Measurements from ENCODE around the gene TEX261. TPM values are rescaled to one million over a fixed set of nuclear protein-coding genes. Genes with fewer than 3 reads are reported as not detected.
A peak's percentile ranks its signal among the peaks of the same experiment; 100 is the strongest.

TEX261 gene
- total RNA-seq, 2 donors from 2014 or later, result 30.0 to 31.3 TPM

DNA sequence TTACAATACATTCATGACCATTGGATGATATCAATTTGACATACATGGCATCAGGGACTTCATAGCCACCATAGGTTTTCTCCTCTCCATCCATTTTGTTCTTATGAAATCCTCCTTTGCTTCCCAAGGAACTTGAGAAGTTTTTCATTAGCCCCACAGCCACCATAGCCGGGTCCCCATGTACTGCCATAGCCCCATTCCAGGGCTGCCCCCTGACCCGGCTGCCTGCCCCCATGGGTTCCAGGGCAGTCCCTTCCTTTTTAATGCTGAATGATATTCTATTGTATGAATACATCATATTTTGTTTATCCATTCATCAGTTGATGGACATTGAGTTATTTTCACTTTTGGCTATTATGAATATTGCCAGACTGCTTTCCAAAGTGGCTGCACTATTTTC, 38.5 kb downstream of the TEX261 start:
- no peak for ATAC-seq

DNA sequence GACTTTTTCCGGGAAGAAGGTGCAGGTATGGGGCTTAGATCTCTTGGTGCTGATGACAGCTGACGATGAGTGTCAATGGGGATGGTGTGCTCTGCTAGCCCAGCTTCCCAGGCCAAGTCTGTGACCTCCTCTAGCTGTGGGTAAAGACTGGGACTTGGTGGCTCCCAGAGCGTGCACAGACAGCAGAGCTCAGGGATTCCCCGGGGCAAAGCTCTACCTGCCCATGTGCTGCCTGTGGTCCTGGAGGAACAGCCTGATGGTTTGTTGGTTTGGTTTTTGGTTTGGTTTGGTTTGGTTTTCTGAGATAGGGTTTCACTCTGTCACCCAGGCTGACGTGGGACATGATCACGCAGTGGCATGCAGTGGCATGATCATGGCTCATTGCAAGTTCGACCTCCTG, 39.8 kb downstream of the TEX261 start:
- ATAC-seq, result no peak
- no peak for DNase-seq
- Mint-ChIP-seq H3K36me3 (ENCODE audit: low read depth) (no peaks in the 10 kb centered on the region), H3K4me3 (no peak overlapping the region), H3K27me3 (peaks cover 51% of the 10 kb centered on the region), H3K27ac (peak overlapping the region; percentile 14), H3K4me1 (peaks cover 2% of the 10 kb centered on the region)
- H3K9me3 ChIP-seq (ENCODE audit: control insufficient read depth, low read length, poor library complexity, severe bottlenecking), result no peaks in the 10 kb centered on the region

More for the DNA sequence above, 38.5 kb downstream of the TEX261 start:
- Mint-ChIP-seq H3K36me3 (ENCODE audit: low read depth) (no peaks in the 10 kb centered on the region), H3K27me3 (peaks cover 51% of the 10 kb centered on the region), H3K4me1 (peaks cover 4% of the 10 kb centered on the region), H3K27ac (no peak overlapping the region), H3K4me3 (no peak overlapping the region)
- H3K9me3 ChIP-seq (ENCODE audit: control insufficient read depth, low read length, poor library complexity, severe bottlenecking), result no peaks in the 10 kb centered on the region
- no peak for DNase-seq

DNA sequence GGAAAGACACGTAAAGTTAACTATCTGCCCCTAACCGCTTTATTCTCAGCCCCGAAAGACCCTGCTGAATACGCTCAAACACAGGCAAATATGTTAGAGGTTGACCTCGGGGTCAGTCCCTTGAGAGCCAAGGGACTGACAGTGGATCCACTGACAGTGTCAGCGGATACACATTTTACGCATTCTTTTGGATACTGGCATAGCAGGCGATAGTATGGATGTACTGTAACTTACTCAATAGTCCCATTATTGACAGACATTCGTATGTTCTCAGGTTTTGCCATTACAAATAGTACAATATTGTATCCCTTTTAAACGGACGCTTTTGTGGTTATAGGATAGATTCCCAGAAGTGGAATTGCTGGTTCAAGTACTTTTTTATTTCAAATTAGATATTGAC, 45.6 kb downstream of the TEX261 start:
- H3K27ac Mint-ChIP-seq, result no peak overlapping the region
- H3K4me1 Mint-ChIP-seq, result peaks cover 11% of the 10 kb centered on the region
- ATAC-seq (no peak), DNase-seq (no peak)
- peaks cover 32% of the 10 kb centered on the region for H3K27me3 Mint-ChIP-seq
- H3K9me3 ChIP-seq (ENCODE audit: control insufficient read depth, low read length, poor library complexity, severe bottlenecking), result no peaks in the 10 kb centered on the region
- no peak overlapping the region for H3K4me3 Mint-ChIP-seq
- no peaks in the 10 kb centered on the region for H3K36me3 Mint-ChIP-seq (ENCODE audit: low read depth)

DNA sequence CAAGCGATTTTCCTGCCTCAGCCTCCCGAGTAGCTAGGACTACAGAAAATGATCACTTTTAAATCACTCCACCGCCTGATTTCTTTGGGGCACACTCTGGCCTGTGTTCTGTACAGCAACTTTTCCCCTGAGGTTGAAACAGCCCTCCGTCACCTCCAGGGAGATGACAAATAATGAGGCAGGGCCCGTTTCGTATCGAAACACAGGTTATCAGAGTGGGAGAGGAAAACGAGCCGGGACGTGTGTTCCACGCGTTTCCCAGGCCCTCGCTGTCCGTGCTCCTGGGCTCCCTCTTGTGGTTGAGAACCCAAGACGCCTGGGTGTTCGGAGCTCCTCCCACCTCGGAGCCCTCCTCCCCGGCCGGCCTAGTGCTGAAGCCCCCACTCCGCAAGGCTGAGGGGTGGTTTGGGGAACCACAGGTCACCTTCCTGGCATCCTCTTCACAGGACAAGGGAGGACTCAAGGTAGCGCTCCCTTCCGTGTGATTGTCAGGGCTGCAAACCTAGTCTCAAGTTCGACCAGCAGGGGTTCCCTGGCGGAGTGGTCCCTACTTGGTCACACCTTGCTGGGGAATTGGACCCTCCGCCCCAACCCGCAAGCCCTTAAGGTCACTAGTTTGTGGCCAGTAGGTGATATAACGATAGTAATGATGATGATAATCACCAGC, 46.2 kb downstream of the TEX261 start:
- peak; percentile 57 to 70 (median 57) for DNase-seq

DNA sequence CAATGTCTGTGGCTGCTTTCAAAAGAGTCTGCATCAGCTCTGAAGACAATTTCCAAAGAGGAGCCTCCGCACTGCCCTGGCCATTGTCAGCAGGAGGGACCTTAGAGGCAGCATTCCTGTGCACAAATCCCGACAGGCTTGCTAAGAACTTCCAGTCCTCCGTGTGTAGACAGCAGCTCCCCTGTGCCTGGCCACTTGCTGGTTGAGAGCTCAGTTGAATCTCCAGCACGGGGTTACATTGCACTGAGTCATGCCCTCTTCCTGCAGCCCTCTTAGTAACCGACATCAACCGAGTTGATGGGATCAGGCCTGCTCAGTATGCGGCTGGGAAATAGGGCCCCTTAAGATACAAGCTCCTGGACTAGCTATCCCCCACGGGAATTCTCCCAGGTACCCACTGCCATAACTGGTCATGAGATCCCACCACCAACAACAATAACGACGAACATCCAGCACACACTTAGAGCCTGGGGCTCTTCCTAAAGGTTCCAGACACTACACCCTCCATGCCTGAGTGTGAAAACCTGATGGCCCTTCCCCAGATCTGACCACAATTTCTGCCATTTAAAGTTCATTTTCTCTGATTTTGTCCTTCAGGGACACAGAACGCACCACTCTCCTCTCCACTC, 47.0 kb downstream of the TEX261 start:
- Mint-ChIP-seq H3K36me3 (ENCODE audit: low read depth) (no peaks in the 10 kb centered on the region), H3K4me1 (peaks cover 11% of the 10 kb centered on the region), H3K27ac (peak overlapping the region; percentile 59), H3K4me3 (peak overlapping the region; percentile 81), H3K27me3 (peaks cover 31% of the 10 kb centered on the region)
- ATAC-seq (no peak), DNase-seq (no peak)
- no peaks in the 10 kb centered on the region for H3K9me3 ChIP-seq (ENCODE audit: control insufficient read depth, low read length, poor library complexity, severe bottlenecking)

More for the DNA sequence above, 46.2 kb downstream of the TEX261 start:
- no peaks in the 10 kb centered on the region for H3K36me3 Mint-ChIP-seq (ENCODE audit: low read depth)
- H3K27ac Mint-ChIP-seq, result peak overlapping the region; percentile 59
- H3K4me3 Mint-ChIP-seq, result peak overlapping the region; percentile 81
- peak; percentile 95 for ATAC-seq
- H3K27me3 Mint-ChIP-seq, result peaks cover 35% of the 10 kb centered on the region
- peaks cover 11% of the 10 kb centered on the region for H3K4me1 Mint-ChIP-seq
- H3K9me3 ChIP-seq (ENCODE audit: control insufficient read depth, low read length, poor library complexity, severe bottlenecking), result no peaks in the 10 kb centered on the region

DNA sequence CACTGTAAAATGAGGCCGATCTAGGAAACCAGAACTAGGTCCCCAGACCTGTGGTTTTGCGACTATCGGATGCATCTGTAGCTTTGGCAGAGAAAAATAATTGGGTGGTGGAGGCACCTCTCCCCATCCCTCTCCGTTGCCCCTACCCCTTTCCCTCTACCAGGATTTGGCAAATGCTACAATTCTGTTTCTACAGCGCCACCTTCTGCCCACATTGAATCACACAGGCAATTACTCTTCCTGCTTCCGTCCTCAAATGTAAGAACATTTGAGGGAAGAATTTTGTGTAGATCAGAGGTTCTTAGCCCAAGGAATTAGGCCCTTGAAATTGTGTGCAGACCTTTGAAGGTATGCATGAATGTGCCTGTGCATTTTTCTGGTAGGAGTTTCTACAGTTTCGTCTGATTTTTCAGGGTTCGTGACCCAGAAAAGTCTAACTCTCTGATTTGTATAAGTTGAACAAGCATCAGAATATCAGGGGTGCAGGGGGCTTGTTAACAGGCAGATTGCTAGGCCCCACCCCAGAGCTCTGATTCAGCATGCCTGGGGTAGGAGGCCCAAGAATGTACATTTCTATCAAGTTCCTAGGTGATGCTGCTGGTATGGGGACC, 47.7 kb downstream of the TEX261 start:
- Mint-ChIP-seq H3K27me3 (peaks cover 28% of the 10 kb centered on the region), H3K36me3 (ENCODE audit: low read depth) (no peaks in the 10 kb centered on the region), H3K4me3 (no peak overlapping the region), H3K27ac (no peak overlapping the region), H3K4me1 (peaks cover 11% of the 10 kb centered on the region)
- DNase-seq, result peak in 1 of 3 donors; percentile 22
- no peaks in the 10 kb centered on the region for H3K9me3 ChIP-seq (ENCODE audit: control insufficient read depth, low read length, poor library complexity, severe bottlenecking)
- peak; percentile 49 for ATAC-seq

DNA sequence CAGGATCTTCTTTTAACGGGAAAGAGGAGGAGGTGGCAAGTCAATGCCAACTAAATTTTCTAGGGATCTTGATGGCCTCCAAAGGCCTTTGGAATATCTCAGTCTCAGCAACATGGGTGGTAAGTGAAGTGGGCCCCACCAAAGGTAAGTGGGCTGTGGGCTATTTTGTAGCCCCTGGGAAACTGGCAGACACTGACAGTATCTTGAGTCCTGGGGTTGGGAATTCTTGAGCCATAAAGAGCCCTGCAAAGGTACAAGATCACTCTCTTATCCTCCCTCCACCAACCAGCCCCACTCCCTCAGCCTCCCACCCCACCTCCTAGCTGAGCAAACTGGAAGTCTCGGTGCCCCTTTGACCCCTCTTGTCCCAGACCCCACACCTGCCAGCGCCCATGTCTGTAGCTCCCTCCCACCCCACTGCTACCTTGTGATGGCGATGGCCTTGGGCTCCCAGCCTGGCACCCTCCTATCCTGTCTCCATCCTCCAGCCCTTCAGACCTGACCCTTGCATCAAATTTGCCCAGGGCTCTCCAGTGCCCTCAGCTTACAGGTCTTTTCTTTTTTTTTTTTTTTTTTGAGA, 50.5 kb downstream of the TEX261 start:
- Mint-ChIP-seq H3K27me3 (peaks cover 44% of the 10 kb centered on the region), H3K4me1 (peaks cover 14% of the 10 kb centered on the region), H3K27ac (no peak overlapping the region), H3K36me3 (ENCODE audit: low read depth) (peaks cover 3% of the 10 kb centered on the region), H3K4me3 (no peak overlapping the region)
- no peaks in the 10 kb centered on the region for H3K9me3 ChIP-seq (ENCODE audit: control insufficient read depth, low read length, poor library complexity, severe bottlenecking)
- DNase-seq (no peak), ATAC-seq (no peak)

DNA sequence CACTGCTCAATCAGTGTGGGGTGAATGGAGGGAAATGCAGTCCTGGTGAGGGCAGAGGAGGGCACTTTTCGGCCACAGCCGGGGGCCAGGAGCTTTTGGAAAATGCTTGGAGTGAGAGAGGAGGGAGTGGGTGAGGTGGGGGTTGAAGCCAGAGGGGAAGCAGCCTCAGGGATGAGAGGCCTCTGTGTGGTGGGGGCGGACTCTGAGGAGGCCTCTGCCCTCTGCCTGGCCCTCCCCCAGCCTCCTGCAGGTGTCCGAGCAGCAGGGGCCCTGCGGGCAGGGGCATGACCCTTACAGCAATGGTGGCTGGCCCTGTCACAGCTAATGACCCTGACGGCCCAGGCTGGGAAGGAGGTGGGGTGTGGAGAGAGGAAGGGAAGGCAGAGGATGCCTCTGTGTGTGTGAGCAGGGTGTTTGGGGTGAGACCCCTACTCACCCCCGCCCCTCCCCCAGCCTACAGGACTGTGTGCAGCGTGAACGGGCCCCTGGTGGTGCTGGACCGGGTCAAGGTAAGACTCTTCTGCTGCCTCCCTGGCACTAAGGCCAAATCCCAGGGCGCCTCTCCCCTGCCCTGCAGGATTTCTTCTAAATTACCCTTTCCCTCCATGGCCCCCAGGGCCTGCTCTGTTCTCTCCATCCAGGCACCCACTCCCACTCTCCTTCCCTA, 51.3 kb downstream of the TEX261 start:
- no peak overlapping the region for H3K4me3 Mint-ChIP-seq
- H3K36me3 Mint-ChIP-seq (ENCODE audit: low read depth), result peaks cover 3% of the 10 kb centered on the region
- H3K9me3 ChIP-seq (ENCODE audit: control insufficient read depth, low read length, poor library complexity, severe bottlenecking), result no peaks in the 10 kb centered on the region
- no peak overlapping the region for H3K27ac Mint-ChIP-seq
- ATAC-seq, result no peak
- no peak for DNase-seq
- H3K4me1 Mint-ChIP-seq, result peaks cover 13% of the 10 kb centered on the region
- H3K27me3 Mint-ChIP-seq, result peaks cover 46% of the 10 kb centered on the region

DNA sequence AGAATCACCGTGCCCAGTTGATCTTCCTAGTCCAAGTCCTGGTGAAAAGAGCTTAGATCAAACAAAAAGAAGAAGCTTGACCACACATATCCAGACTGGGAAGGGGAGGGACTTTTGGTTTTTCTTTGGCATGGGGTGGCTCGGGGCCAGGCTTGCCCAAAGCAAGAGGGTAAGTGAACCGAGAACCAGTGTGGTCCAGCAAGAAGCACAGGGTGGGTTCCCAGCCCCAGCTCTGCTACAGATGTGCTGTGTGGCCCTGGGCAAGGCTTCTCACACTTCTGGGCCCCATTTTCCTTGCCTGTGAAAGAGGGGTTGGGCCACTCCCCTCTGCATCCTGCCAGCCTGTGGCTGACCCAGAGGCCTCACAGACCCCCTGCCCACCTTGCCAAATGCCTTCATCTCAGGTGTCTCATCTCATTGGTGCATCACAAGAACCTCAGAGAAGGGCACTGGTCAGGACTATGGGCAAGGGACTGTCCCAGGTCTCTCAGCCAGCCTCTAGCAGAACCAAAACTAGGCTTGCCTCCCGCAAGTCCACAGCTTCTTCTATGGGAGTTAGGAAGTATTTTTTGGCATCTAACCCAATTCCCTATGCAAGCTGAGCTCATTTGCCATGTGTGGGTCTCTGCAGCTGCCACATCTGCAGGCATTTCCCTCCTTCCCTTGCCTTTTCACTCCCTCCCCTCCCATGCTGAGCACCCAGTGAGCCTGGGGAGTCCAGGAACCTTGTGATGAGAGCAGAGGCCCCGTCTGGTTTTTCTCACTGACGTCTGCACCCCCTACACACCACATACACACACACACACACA, 52.1 kb downstream of the TEX261 start:
- H3K4me1 Mint-ChIP-seq, result peaks cover 6% of the 10 kb centered on the region
- DNase-seq (no peak), ATAC-seq (no peak)
- H3K27me3 Mint-ChIP-seq, result peaks cover 50% of the 10 kb centered on the region
- peaks cover 3% of the 10 kb centered on the region for H3K36me3 Mint-ChIP-seq (ENCODE audit: low read depth)
- no peak overlapping the region for H3K27ac Mint-ChIP-seq
- H3K4me3 Mint-ChIP-seq, result no peak overlapping the region
- H3K9me3 ChIP-seq (ENCODE audit: control insufficient read depth, low read length, poor library complexity, severe bottlenecking), result no peaks in the 10 kb centered on the region

DNA sequence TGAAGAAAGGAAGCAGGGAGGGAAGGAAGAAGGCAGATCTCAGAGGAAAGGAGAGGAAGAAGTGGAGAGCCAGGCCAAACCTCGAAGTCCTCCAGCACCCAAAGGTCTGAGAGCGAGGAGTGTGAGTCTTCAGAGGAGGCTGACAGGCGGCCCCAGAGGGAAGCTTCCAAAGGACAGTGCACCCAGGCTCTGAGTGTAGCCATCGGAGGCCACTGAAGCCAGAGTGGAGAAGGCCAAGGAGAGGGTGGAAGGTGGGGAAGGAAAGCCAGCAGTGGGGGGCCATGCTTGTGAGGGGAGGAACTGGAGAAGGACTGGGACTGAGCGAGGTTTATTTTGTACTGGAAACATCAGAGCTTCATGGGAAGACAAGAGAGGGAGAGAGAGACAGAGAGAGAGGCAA, 53.0 kb downstream of the TEX261 start:
- Mint-ChIP-seq H3K4me1 (peaks cover 3% of the 10 kb centered on the region), H3K27ac (no peak overlapping the region), H3K4me3 (no peak overlapping the region), H3K27me3 (peaks cover 52% of the 10 kb centered on the region), H3K36me3 (ENCODE audit: low read depth) (peaks cover 3% of the 10 kb centered on the region)
- no peak for DNase-seq
- H3K9me3 ChIP-seq (ENCODE audit: control insufficient read depth, low read length, poor library complexity, severe bottlenecking), result no peaks in the 10 kb centered on the region
- ATAC-seq, result no peak

DNA sequence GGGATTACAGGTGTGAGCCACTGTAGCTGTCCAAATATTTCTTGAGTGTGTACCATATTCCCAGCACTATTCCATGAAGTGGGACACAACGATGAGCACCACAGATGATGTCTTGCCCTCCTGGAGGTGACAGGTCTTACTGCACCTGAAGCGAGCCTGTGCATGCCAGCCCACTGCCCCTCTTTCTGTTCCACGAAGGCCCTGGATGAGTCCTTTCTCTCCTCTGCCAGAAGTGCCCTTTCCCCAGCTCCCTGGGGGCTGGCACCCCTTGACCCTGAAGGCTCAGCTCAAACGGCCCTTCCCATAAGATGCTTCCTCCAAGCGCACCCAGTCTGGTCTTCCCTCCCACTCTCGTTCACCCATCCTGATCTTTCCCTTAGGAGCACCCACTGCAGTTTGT, 53.5 kb downstream of the TEX261 start:
- H3K4me3 Mint-ChIP-seq, result no peak overlapping the region
- H3K9me3 ChIP-seq (ENCODE audit: control insufficient read depth, low read length, poor library complexity, severe bottlenecking), result no peaks in the 10 kb centered on the region
- peaks cover 52% of the 10 kb centered on the region for H3K27me3 Mint-ChIP-seq
- H3K27ac Mint-ChIP-seq, result no peak overlapping the region
- ATAC-seq (no peak), DNase-seq (no peak)
- H3K4me1 Mint-ChIP-seq, result peaks cover 3% of the 10 kb centered on the region
- H3K36me3 Mint-ChIP-seq (ENCODE audit: low read depth), result peaks cover 3% of the 10 kb centered on the region

DNA sequence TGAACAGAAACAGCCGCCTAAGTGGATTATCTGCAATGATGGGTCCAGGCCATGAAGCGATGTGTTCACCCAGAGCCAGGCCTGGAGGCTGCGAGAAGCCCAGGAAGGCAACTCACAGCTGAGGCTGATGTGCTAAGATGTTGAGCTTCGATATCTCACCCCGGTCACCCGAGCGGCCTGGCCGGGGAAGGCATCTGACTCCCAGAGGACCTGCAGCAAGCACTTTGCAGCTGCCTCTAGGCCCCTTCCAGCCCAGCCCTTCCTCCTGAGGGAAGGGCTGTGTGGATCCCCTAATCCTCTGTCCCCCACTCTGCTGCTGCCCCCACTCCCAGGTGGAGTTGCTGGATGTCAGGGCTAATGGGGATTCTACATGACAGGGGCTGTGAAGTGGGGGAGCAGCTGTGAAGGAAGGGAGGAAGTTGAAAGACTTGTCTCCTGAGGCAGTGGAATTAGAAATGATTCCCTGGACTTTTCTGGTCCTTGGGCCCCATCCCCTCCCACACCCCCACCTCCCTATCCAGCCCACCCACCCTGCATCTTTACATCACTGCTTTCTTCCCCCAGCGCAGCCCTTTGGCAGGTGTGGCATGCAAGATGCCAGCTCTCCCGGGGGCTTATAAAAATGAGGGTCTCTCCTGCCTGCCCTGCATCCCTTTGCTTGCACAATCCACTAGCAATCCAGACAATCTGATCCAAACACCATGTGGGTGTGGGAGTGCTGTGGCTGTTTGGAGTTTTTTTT, 54.7 kb downstream of the TEX261 start:
- no peak for ATAC-seq

More for the DNA sequence above, 54.7 kb downstream of the TEX261 start:
- Mint-ChIP-seq H3K27ac (no peak overlapping the region), H3K27me3 (peaks cover 47% of the 10 kb centered on the region), H3K36me3 (ENCODE audit: low read depth) (peaks cover 7% of the 10 kb centered on the region), H3K4me1 (peaks cover 7% of the 10 kb centered on the region), H3K4me3 (no peak overlapping the region)
- no peaks in the 10 kb centered on the region for H3K9me3 ChIP-seq (ENCODE audit: control insufficient read depth, low read length, poor library complexity, severe bottlenecking)
- DNase-seq, result no peak

Measured in T-helper 17 cell (primary cell).